Hindlimb muscle (tissue), 1 donor: ENCODE results near the gene SLC16A3. TPM values are rescaled to one million over a fixed set of nuclear protein-coding genes. Genes with fewer than 3 reads are reported as not detected.
"Not testable (repeated sequence)": the region's sequence is repeated elsewhere in the genome, so short reads cannot be mapped to it uniquely, and the experiment has no call there.

Experiments
- DNase-seq: peaks from one replicate; pipeline ENCODE4 v3.0.0-alpha.2; 2013
- polyA plus RNA-seq: library from polyadenylated mRNA; unstranded; fragments of 120-200 nt; gene quantifications from one replicate; pipeline ENCODE4 v1.2.1, GENCODE V29; 2013; ENCODE audit not compliant: insufficient read length

Gene SLC16A3
- 34.8 TPM for polyA plus RNA-seq

- DNase-seq: peak; percentile 71
These were observed at the start of gene SLC16A3 for GRCh38 chr17:82228842-82229697. SLC16A3 (plus strand) TSS chr17:82229042; CDS start chr17:82236009, 6,967 bp downstream.

DNA sequence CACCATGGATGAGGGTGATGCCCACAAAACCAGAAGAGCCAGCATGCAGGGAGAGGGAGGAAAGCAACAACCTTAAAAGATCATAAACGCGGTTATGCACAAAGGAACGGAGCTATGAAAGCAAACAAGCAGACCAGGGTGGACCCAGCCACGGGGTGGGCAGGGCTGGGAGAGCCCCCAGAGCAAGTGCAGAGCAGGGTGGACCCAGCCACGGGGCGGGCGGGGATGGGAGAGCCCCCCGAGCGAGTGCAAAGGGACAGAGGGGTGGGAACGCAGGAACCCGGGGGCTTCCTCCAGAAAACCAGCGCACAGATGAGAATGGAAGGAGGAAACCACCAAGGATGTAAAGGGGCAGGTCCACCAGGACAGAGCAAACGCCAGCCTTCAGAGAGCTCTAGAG is 49.4 kb upstream of the SLC16A3 start:
- no peak for DNase-seq

- no peak for DNase-seq
These were observed 48.8 kb upstream of the SLC16A3 start for GRCh38 chr17:82179946-82180475.

GRCh38 chr17:82180776-82181528 is 47.9 kb upstream of the SLC16A3 start:
- DNase-seq: no peak

DNA sequence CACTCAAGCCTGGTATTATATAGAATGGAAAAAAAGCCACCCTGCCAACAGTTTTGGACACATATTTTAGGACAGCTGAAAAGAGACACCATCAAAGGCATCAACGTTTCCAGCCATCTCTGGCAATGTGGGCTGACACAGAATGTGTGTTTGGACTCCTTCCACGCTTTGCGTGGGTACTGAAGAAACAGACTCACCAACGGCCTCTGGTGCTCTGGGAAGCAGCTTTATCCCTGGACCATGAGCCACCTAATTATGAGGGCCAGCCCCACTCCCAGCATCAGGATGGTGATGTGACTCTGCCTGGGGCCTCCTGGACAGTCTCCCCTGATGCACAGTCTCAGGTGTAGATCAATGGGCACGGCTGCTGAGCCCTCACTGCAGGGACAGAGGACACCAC is 44.1 kb upstream of the SLC16A3 start:
- DNase-seq: no peak

DNA sequence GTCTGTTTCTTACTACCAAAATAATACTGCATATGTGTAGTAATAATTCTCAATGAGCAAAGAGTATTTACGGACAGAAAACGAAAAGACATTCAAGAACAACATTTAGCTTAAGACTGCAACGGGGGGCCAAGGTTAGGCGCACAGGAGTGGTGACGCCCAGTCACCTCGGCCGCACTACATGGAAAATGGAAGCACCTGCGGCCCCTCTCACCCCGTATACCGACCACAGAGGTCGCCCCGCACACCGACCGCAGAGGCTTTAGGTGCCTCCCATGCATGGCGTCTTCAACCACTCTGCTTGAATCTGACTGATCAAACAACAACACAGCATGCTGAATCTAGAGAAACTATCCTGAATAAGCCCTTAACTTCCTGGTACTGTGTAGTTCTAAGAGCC is 42.6 kb upstream of the SLC16A3 start:
- DNase-seq: no peak

DNA sequence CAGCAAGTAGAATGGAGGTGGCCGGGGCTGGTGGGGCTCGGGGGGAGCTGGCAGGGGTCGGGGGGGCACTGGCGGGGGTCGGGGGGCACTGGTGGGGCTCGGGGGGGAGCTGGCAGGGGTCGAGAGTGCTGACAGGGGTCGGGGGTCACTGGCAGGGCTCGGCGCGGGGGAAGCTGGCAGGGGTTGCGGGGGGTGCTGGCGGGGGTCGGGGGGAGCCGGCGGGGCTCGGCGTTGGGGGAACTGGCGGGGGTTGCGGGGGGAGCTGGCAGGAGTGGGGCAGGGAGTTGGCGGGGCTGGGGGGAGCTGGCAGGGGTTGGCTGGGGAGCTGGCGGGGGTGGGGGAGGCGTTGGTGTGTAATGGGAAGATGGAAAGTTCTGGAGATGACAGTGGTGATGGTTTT is 41.3 kb upstream of the SLC16A3 start:
- DNase-seq: no peak

- DNase-seq: no peak
These were observed 40.6 kb upstream of the SLC16A3 start for GRCh38 chr17:82188001-82188961.

GRCh38 chr17:82193050-82193449 is 35.8 kb upstream of the SLC16A3 start:
- DNase-seq: not testable (repeated sequence)

- no peak for DNase-seq
These were observed 35.2 kb upstream of the SLC16A3 start for GRCh38 chr17:82193520-82194220.

GRCh38 chr17:82194765-82195164 is 34.1 kb upstream of the SLC16A3 start:
- no peak for DNase-seq

DNA sequence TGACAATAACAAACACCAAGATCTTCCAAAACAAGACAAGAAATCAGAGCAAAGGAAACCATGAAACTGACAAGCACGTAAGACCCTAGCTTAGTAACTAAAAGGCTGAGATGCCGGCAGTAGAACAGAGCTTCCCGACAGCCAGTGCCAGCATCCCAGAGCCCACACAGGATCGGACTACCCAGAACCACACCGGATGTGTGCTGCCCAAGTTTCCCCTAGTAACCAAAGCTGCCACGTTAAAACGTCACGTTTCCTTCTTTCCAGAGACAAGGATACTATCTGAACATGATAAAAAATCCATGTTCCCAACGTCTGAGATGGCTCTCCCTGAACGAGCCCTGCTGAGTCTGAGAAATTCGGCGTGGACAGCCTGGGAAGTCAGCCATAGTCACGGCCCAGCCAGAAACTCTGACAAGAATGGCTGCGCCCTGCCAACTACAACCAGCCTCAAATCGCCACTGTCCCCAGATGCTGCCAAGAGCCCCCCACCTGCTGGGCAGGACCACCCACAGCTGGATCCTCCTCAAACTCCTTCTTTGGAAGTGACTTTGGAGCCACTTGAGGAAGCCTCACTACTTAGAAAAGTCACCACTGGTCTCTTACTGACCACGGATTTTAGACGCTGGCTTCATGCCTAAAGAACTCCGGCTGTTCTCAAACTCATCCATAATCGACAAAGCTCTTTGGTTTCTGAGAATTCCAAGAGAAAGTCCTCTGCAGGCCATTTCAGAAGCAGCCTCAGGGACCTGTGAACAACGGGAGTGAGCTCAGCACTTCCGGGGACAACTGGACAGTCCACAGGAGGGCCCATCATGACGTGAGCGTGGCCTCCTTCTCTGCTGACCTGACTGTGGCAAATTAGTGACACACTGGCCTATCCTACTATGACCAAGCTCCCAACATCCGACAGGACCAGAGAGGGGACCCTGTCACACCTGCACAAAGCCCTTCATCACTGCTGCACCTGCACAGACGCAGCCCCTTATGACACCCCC is 32.9 kb upstream of the SLC16A3 start:
- DNase-seq: no peak

- DNase-seq: no peak
These were observed 30.8 kb upstream of the SLC16A3 start for GRCh38 chr17:82198092-82198491.

- no peak for DNase-seq
These were observed 29.3 kb upstream of the SLC16A3 start for GRCh38 chr17:82199496-82199895.

DNA sequence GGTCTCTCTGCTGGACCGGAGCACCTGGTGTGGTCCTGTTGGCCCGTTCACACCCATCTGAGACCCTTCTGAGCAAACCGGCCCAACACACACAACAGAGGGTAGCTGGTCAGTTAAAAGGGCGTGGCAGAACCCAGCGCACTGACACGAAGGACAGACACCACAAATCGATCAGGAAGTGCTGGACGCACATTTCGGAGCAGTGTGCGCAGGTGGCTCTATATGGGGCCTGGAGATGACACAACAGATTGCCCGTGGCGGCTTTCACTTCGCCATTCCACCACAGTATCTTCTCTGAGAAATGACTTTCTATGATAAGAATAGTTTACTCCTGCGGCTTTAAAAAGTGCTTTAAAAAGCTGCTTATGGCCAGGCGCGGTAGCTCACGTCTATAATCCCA is 28.7 kb upstream of the SLC16A3 start:
- no peak for DNase-seq

GRCh38 chr17:82200743-82201497 is 27.9 kb upstream of the SLC16A3 start:
- no peak for DNase-seq

GRCh38 chr17:82201498-82201910 is 27.3 kb upstream of the SLC16A3 start:
- no peak for DNase-seq

DNA sequence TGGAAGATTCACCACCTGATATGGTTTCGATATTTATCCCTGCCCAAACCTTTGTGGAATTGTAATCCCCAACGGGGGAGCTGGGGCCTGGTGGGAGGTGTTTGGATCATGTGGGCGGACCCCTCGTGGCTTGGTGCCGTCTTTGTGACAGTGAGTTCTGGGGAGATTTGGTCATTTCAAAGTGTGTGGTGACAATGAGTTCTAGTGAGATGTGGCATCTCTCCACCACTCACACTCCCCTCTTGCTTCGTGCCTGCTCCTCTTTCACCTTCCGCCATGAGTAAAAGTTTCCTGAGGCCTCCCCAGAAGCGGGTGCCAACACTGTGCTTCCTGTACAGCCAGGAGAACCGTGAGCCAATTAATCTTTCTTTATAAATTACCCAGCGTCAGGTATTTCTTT is 25.9 kb upstream of the SLC16A3 start:
- no peak for DNase-seq

GRCh38 chr17:82203920-82204319 is 24.9 kb upstream of the SLC16A3 start:
- no peak for DNase-seq
